Stomach (tissue), 9 donors: Measurements from ENCODE around the gene PRKCA. TPM values are rescaled to one million over a fixed set of nuclear protein-coding genes. Genes with fewer than 3 reads are reported as not detected.

Experiments
- DNase-seq, 2 donors: peaks; one replicate each; pipeline versions ENCODE4 v3.0.0 to v3.0.0-alpha.2; 2013 to 2019
- H3K27ac ChIP-seq, 5 donors: fragments of 200-600 bp in 4 of 5; sonication (generic) in 4 of 5; one replicate each; pipeline ENCODE4 v1.5.1; 2013 to 2019; ENCODE audit warnings: mild to moderate bottlenecking in 1 of 5, moderate library complexity in 1 of 5
- H3K27me3 ChIP-seq, 3 donors: fragments of 200-600 bp; sonication (generic); one replicate each; pipeline ENCODE4 v1.5.1; 2017 to 2019; ENCODE audit warnings: mixed run types in 1 of 3
- H3K36me3 ChIP-seq, 4 donors: fragments of 200-600 bp; sonication (generic); 1 replicate in 3 of 4; 2 replicates in 1 of 4; pipeline ENCODE4 v1.5.1; 2016 to 2019
- H3K4me1 ChIP-seq, 4 donors: fragments of 200-600 bp; sonication (generic); one replicate each; pipeline ENCODE4 v1.5.1; 2016 to 2019
- H3K4me3 ChIP-seq, 4 donors: fragments of 200-600 bp; sonication (generic) in 3 of 4; one replicate each; pipeline ENCODE4 v1.5.1; 2016 to 2019; ENCODE audit warnings: mild to moderate bottlenecking in 1 of 4
- H3K9me3 ChIP-seq, 4 donors: fragments of 200-600 bp; sonication (generic); one replicate each; pipeline ENCODE4 v1.5.1; 2016 to 2019
- CTCF ChIP-seq, 7 experiments: fragments of 450-650 bp in 4 of 7; fragments of 200-600 bp in 3 of 7; sonication (generic) in 3 of 7; IDR thresholded peaks; one replicate each; pipeline ENCODE4 v1.5.1; 2016 to 2019; ENCODE audit warnings: antibody characterized with exemption in 7 of 7, control low read depth in 2 of 7, mild to moderate bottlenecking in 1 of 7
- EP300 ChIP-seq: sonication (generic); formaldehyde crosslinking; IDR thresholded peaks from one replicate; pipeline ENCODE4 v1.6.1; 2017; ENCODE audit warnings: antibody characterized with exemption
- POLR2A ChIP-seq, 4 donors: fragments of 450-650 bp; IDR thresholded peaks; one replicate each; pipeline ENCODE4 v1.6.1; 2016; ENCODE audit warnings: antibody characterized with exemption in 4 of 4, control low read depth in 2 of 4, mild to moderate bottlenecking in 1 of 4, moderate library complexity in 1 of 4
- POLR2AphosphoS5 ChIP-seq, 3 donors: sonication (generic); formaldehyde crosslinking; IDR thresholded peaks; one replicate each; pipeline ENCODE4 v1.6.1; 2016; ENCODE audit warnings: antibody characterized with exemption in 3 of 3
- WGBS, 5 donors: extraction: QIAGEN DNeasy Blood & Tissue Kit in 3 of 5; methylation state at CpG; one replicate each; pipeline versions ENCODE4 v1.1.5 to v1.1.7; 2013 to 2018; 5-methylcytosine and 5-hydroxymethylcytosine counted together
- intact Hi-C: fragments of 100-400 bp; cut with DNase I; formaldehyde crosslinking; loops from one replicate; pipeline ENCODE4 v1.15.1; 2023; ENCODE audit warnings: low total_unique reads
- polyA plus RNA-seq, 3 donors: library from polyadenylated mRNA; stranded (reverse); fragments of 200-250 nt; gene quantifications; one replicate each; pipeline ENCODE4 v1.2.3, GENCODE V29; 2013
- total RNA-seq, 5 donors: library from RNA; depleted of rRNA; stranded (reverse); fragments of >200 nt; gene quantifications; one replicate each; pipeline versions ENCODE4 v1.1.0 to v1.2.3, GENCODE V29; 2014 to 2016
- donor health status: healthy with polysubstance abuse.
- donor health status: Bipolar disorder and iron deficiency.
- donor health status: healthy.

Gene PRKCA
- total and polyA plus RNA-seq, 8 donors, result 2.1 to 41.1 (median 12.2) TPM

GRCh38 chr17:66775881-66776400 is 473.5 kb downstream of the PRKCA start:
- no peak for DNase-seq
- Histone ChIP-seq H3K4me1 (peaks cover 0 to 14% (median 6%) of the 10 kb centered on the region in 4 donors), H3K4me3 (no peak overlapping the region), H3K9me3 (no peaks in the 10 kb centered on the region), H3K27ac (no peak overlapping the region), H3K36me3 (peaks cover 5 to 26% (median 21%) of the 10 kb centered on the region in 4 donors), H3K27me3 (no peaks in the 10 kb centered on the region)
- WGBS, 5 donors, result 79 to 87% (median 81%) methylated on average over 7 of the region's 7 CpGs
- intact Hi-C loops, result no loop called here
- TF ChIP-seq EP300, result no peak

GRCh38 chr17:66776999-66777688 is 474.7 kb downstream of the PRKCA start:
- WGBS, 5 donors, result 74 to 84% (median 74%) methylated on average over 9 of the region's 9 CpGs

GRCh38 chr17:66777689-66778225 is 475.3 kb downstream of the PRKCA start:
- intact Hi-C loops, result no loop called here
- peak in 1 of 2 donors; percentile 59 for DNase-seq
- Histone ChIP-seq H3K4me3 (no peak overlapping the region), H3K36me3 (peaks cover 5 to 31% (median 25%) of the 10 kb centered on the region in 4 donors), H3K4me1 (peaks cover 0 to 14% (median 4%) of the 10 kb centered on the region in 4 donors), H3K27ac (no peak overlapping the region), H3K27me3 (no peaks in the 10 kb centered on the region), H3K9me3 (no peaks in the 10 kb centered on the region)
- 70 to 86% (median 84%) methylated on average over 7 of the region's 7 CpGs for WGBS, 5 donors
- TF ChIP-seq POLR2AphosphoS5 (IDR thresholded peaks at IDR 0.05) (no peak), POLR2A (IDR thresholded peaks at IDR 0.05) (no peak), CTCF (IDR thresholded peaks at IDR 0.05) (no peak), EP300 (no peak)

More at GRCh38 chr17:66776999-66777688, 474.7 kb downstream of the PRKCA start:
- Histone ChIP-seq H3K4me1 (peaks cover 0 to 14% (median 6%) of the 10 kb centered on the region in 4 donors), H3K9me3 (no peaks in the 10 kb centered on the region), H3K4me3 (no peak overlapping the region), H3K36me3 (peaks cover 5 to 26% (median 21%) of the 10 kb centered on the region in 4 donors), H3K27ac (no peak overlapping the region), H3K27me3 (no peaks in the 10 kb centered on the region)
- intact Hi-C loops, result no loop called here
- no peak for TF ChIP-seq EP300
- TF ChIP-seq CTCF (IDR thresholded peaks at IDR 0.05), result no peak
- no peak for DNase-seq

- Histone ChIP-seq H3K36me3 (peaks cover 5 to 32% (median 26%) of the 10 kb centered on the region in 4 donors), H3K4me1 (peaks cover 0 to 14% (median 4%) of the 10 kb centered on the region in 4 donors), H3K9me3 (no peaks in the 10 kb centered on the region), H3K27ac (no peak overlapping the region), H3K27me3 (no peaks in the 10 kb centered on the region), H3K4me3 (no peak overlapping the region)
- 87 to 92% (median 88%) methylated on average over 11 of the region's 11 CpGs for WGBS, 5 donors
- no peak for TF ChIP-seq POLR2A (IDR thresholded peaks at IDR 0.05)
- TF ChIP-seq POLR2AphosphoS5 (IDR thresholded peaks at IDR 0.05), result no peak
- no peak for TF ChIP-seq EP300
- no peak for TF ChIP-seq CTCF (IDR thresholded peaks at IDR 0.05)
- intact Hi-C loops, result no loop called here
- no peak for DNase-seq
Observed at GRCh38 chr17:66778531-66779236, 476.3 kb downstream of the PRKCA start.
